Chondrocyte (in vitro differentiated cells): Measurements from ENCODE around the gene RASA1. TPM values are rescaled to one million over a fixed set of nuclear protein-coding genes. Genes with fewer than 3 reads are reported as not detected.

Experiments used
- DNase-seq: peaks from one replicate; pipeline ENCODE4 v3.0.0; 2021; ENCODE audit warnings: mixed read lengths, low spot score
- H3K27ac Mint-ChIP-seq: one replicate; pipeline ENCODE4 v1.8.0; 2021; ENCODE audit warnings: mild to moderate bottlenecking, moderate library complexity, mixed read lengths; ENCODE audit not compliant: unreplicated experiment
- H3K27me3 Mint-ChIP-seq: 2 replicates; pipeline ENCODE4 v1.8.0; 2021; ENCODE audit warnings: low read depth, mixed read lengths
- H3K36me3 Mint-ChIP-seq: 2 replicates; pipeline ENCODE4 v1.8.0; 2021; ENCODE audit warnings: low read depth, mixed read lengths
- H3K4me1 Mint-ChIP-seq: 2 replicates; pipeline ENCODE4 v1.8.0; 2021; ENCODE audit warnings: low read depth, mild to moderate bottlenecking, mixed read lengths
- H3K4me3 Mint-ChIP-seq: one replicate; pipeline ENCODE4 v1.8.0; 2021; ENCODE audit warnings: mild to moderate bottlenecking, moderate library complexity, mixed read lengths; ENCODE audit not compliant: unreplicated experiment
- H3K9me3 Mint-ChIP-seq: 2 replicates; pipeline ENCODE4 v1.8.0; 2021; ENCODE audit warnings: low read depth, mixed read lengths
- CTCF ChIP-seq: fragments of 200-600 bp; sonication (generic); IDR thresholded peaks from 2 replicates; pipeline ENCODE4 v1.5.0; 2021; ENCODE audit warnings: antibody characterized with exemption, mild to moderate bottlenecking, moderate library complexity
- total RNA-seq: library from RNA; stranded (reverse); gene quantifications from 3 replicates; pipeline ENCODE4 v1.2.1, GENCODE V29; 2021

RASA1 gene
- total RNA-seq, 1 donor from 2014 or later, result 38.3 TPM

DNA sequence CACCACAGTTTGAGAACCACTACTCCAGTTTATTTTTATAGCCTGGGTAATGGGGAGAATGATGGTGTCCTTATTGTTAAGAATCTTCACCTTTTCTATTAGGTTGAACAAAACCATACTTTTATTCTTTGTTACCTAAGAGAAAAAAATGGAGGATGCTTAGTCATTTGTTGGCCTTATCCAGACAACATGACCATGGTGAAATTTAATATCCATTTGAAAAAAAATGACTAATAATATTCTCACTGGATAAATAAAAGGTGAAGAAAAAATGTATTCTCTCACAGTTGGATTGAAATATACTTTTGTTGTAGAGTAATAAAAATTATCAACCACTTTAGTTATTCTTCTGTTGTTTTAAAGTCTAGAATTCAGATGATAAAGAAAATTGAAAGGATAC, 150.8 kb downstream of the RASA1 start:
- H3K4me3 Mint-ChIP-seq, result no peak overlapping the region
- no peaks in the 10 kb centered on the region for H3K27me3 Mint-ChIP-seq
- no peaks in the 10 kb centered on the region for H3K4me1 Mint-ChIP-seq
- no peak for DNase-seq
- H3K36me3 Mint-ChIP-seq, result no peaks in the 10 kb centered on the region
- TF ChIP-seq CTCF, result no peak
- H3K27ac Mint-ChIP-seq, result no peak overlapping the region
- no peaks in the 10 kb centered on the region for H3K9me3 Mint-ChIP-seq

GRCh38 chr5:87421307-87421706, 153.6 kb downstream of the RASA1 start:
- TF ChIP-seq CTCF, result no peak
- no peak overlapping the region for H3K27ac Mint-ChIP-seq
- DNase-seq, result no peak
- H3K9me3 Mint-ChIP-seq, result no peaks in the 10 kb centered on the region
- no peaks in the 10 kb centered on the region for H3K36me3 Mint-ChIP-seq
- no peaks in the 10 kb centered on the region for H3K4me1 Mint-ChIP-seq
- no peak overlapping the region for H3K4me3 Mint-ChIP-seq
- H3K27me3 Mint-ChIP-seq, result no peaks in the 10 kb centered on the region

DNA sequence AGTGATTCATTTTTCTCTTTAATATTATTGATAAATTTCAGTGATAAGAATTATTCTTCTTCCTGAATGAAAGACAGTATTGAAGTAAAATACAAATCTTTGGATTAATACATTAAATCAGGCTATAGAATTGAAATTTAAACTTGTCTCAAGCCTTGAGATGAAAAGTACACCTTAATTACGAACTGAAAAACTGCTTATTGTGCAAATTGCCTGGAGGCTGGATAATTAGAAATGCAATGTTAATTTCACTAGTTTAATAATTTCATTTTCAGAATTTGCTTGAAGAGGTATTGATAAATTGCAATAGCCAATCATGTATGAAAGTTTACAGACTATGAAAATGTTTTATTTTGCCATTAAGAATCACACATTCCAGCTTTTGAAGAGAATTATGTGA, 156.1 kb downstream of the RASA1 start:
- peaks cover 5% of the 10 kb centered on the region for H3K27me3 Mint-ChIP-seq

GRCh38 chr5:87430863-87431457, 163.3 kb downstream of the RASA1 start:
- no peak for DNase-seq
- Mint-ChIP-seq H3K36me3 (no peaks in the 10 kb centered on the region), H3K27me3 (peaks cover 30% of the 10 kb centered on the region), H3K4me1 (no peaks in the 10 kb centered on the region), H3K4me3 (no peak overlapping the region), H3K9me3 (peaks cover 5% of the 10 kb centered on the region), H3K27ac (no peak overlapping the region)
- no peak for TF ChIP-seq CTCF

More for the DNA sequence above, 156.1 kb downstream of the RASA1 start:
- no peak for TF ChIP-seq CTCF
- H3K4me1 Mint-ChIP-seq, result no peaks in the 10 kb centered on the region
- peaks cover 5% of the 10 kb centered on the region for H3K9me3 Mint-ChIP-seq
- no peaks in the 10 kb centered on the region for H3K36me3 Mint-ChIP-seq
- H3K27ac Mint-ChIP-seq, result no peak overlapping the region
- DNase-seq, result no peak
- no peak overlapping the region for H3K4me3 Mint-ChIP-seq

- no peak for TF ChIP-seq CTCF
- Mint-ChIP-seq H3K27me3 (peaks cover 28% of the 10 kb centered on the region), H3K9me3 (no peaks in the 10 kb centered on the region), H3K36me3 (no peaks in the 10 kb centered on the region), H3K4me3 (no peak overlapping the region), H3K4me1 (no peaks in the 10 kb centered on the region), H3K27ac (no peak overlapping the region)
- DNase-seq, result no peak
Observed at GRCh38 chr5:87432460-87432859, 164.8 kb downstream of the RASA1 start.
